HG02884 (cell line): ENCODE data around the gene EPB41L1.

Source experiments
- ATAC-seq: cut with Tn5 transposase; IDR thresholded peaks from one replicate; pipeline ENCODE4 v1.9.1; 2021; ENCODE audit warnings: mild to moderate bottlenecking, moderate library complexity; ENCODE audit not compliant: unreplicated experiment

Gene EPB41L1

GRCh38 chr20:36217226-36217625 lies 62.7 kb downstream of the EPB41L1 start:
- ATAC-seq, result no peak

- ATAC-seq, result no peak
These were observed 64.0 kb downstream of the EPB41L1 start for GRCh38 chr20:36218380-36219064.

GRCh38 chr20:36219671-36220220 lies 65.2 kb downstream of the EPB41L1 start:
- ATAC-seq, result no peak

DNA sequence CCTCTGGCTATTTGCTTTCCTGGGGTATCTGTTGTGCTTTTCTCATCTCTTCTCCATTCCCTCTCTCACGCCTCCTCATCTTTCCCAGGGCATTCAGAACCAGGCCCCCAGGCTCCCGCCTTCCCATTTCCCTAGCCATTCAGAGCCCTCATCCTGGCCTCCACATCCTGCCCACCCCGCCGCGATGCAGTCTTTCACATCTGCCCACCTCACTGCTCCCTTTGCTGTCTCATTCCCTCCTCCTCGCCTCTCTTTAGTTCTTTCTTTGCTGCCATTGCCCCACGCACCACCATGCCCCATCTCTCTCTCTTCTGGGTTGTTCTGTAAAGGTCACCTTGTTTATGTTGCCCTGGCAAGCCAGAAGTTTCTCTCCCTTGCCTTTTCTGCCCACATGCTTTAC lies 71.1 kb downstream of the EPB41L1 start:
- no peak for ATAC-seq

DNA sequence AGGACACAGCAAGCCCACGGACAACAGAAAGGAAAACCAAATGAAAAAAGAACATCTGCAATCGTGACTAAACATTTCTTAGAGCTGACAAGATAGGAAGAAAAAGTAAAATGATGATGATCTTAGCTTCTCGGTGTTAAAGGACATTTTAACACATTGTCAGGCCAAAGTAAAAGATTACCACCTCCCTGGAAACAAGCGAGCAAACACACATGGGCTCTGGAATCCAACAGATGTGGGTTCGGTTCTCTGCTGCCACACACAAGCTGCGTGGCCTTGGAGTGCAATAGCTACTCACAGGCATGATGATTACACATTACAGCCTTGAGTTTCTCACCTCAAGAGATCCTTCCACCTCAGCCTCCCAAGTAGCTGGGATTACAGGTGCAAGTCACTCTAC lies 74.2 kb downstream of the EPB41L1 start:
- no peak for ATAC-seq

DNA sequence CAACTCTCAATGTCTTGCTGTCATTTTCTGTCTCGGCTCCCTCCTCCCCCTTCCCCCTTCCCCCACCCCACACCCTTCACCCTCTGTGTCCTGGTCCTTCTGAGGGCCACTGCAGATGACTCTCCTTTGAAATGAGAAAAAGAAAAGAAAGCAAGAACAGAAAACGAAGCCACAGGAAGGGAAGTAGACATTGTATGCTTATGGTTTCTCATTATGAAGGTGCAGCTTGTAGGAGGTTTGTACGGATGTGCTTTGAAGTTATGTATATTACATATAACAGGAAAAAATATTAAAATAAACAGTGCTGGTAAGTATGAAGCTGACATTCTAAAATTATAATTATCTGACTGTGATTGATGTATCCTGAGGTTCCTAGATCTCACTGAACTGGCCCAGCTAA lies 75.5 kb downstream of the EPB41L1 start:
- no peak for ATAC-seq

DNA sequence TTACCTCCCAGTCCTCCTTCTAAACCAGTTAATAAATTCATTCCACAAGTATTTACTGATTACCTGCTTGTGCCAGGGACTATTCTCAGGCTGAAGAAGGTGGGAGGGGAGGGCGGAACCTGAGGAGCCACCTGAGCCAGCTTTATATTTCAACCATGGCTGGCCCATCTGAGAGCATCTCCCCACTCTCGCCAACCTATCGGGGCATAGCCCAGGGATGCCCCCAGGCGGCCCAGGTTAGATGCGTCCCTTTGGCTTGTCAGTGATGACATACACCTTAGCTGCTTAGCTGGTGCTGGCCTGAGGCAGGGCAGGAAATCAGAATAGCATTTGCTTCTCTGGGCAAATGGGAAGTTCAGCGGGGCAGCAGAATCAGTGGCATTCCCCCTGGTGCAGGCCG lies 76.8 kb downstream of the EPB41L1 start:
- ATAC-seq, result no peak

DNA sequence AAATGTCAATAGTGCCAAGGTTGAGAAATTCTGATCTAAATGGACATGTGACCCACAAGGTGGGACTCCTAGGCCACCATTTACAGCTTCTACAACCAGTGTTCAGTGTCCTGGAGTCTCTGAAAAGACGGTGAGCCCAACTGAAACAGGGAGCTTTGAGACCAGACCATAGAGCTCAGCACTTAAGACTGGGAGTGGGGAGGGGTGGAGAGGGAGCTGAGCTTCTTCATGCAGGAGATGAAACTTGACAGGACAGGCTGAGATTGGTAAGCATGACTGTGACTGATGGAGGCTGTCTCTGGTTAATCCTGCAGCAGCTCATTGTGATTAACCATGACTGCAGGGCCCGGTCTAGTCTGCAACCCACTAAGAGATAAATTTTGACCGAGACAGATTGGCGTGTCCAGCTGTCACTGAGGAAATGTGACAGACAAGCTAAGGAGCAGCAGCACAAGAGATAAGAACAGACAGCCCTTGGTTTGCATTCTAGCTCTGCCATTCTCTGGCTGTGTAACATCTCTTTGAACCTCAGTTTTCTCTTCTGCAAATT lies 80.3 kb downstream of the EPB41L1 start:
- ATAC-seq, result no peak

GRCh38 chr20:36235892-36236785 lies 81.6 kb downstream of the EPB41L1 start, which contains the start of gene AAR2:
Gene AAR2 (plus strand): TSS chr20:36236478. CDS start chr20:36239869, 3,391 bp downstream.
- no peak for ATAC-seq

- no peak for ATAC-seq
These were observed 82.2 kb downstream of the EPB41L1 start for GRCh38 chr20:36236786-36237121.

GRCh38 chr20:36237477-36237876 lies 82.9 kb downstream of the EPB41L1 start:
- ATAC-seq, result no peak

- ATAC-seq, result no peak
These were observed 83.6 kb downstream of the EPB41L1 start for GRCh38 chr20:36238153-36238552.

- ATAC-seq, result no peak
These were observed 84.2 kb downstream of the EPB41L1 start for GRCh38 chr20:36238760-36239159.

DNA sequence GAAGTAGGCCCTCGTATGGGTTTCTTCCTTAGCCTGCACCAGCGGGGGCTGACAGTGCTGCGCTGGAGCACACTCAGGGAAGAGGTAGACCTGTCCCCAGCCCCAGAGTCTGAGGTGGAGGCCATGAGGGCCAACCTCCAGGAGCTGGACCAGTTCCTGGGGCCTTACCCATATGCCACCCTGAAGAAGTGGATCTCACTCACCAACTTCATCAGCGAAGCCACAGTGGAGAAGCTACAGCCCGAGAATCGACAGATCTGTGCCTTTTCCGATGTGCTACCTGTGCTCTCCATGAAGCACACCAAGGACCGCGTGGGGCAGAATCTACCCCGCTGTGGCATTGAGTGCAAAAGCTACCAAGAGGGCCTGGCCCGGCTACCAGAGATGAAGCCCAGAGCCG lies 85.5 kb downstream of the EPB41L1 start:
- ATAC-seq, result no peak

DNA sequence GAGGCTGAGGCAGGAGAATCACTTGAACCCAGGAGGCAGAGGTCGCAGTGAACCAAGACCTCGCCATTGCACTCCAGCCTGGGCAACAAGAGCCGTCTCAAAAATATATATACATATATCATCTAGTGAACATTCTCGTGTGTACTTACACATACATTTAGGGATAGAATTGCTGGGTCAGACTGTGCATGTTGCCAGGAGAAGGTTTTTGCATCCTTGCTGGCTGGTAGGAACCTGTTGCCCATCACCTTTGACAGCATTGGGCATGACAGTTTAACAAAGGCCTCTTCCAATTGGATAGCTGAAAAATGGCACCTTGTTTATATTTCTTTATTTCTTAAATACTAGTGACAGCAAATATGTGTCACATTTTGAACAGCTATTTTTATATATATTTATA lies 87.1 kb downstream of the EPB41L1 start:
- ATAC-seq, result no peak

GRCh38 chr20:36243726-36244125 lies 89.2 kb downstream of the EPB41L1 start:
- no peak for ATAC-seq

DNA sequence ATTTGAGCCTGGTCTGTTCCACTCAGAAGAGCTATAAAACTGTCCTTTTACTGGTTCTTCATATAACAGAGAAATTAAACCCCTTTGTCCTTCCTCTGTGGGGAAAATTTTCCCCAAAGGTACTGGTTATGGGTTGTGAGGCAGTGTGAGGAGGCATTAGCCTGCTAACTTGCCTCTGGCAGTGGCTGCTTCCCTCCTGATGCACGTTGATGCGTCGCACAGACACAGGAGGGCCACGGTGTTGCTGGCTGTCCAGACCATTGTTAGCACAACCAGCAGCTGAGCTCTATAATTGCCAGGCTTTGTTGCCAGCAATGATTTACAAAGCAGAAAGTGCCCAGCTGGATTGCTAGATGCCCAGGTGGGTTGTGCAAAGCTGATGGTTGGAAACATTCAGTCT lies 91.9 kb downstream of the EPB41L1 start:
- ATAC-seq, result no peak

DNA sequence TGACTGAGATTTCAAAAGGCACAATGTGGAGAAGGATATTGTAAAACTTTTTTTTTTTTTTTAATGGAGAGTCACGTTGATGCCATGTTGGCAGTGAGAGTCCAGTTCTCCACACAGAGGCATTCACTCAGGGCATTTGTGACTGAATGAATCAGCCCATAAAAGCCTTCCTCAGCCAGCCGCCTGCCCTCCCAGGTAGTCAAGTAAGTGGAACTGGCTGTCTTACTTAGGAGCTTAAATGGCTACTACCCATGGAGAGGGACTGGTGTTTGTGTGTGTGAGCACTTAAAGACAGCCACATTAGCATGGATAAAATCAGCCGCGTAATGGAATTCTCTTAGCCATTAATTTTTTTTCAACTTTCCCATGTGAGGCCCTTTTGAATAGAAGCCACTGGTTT lies 94.3 kb downstream of the EPB41L1 start:
- no peak for ATAC-seq

- ATAC-seq, result no peak
These were observed 94.9 kb downstream of the EPB41L1 start for GRCh38 chr20:36249450-36249849.

DNA sequence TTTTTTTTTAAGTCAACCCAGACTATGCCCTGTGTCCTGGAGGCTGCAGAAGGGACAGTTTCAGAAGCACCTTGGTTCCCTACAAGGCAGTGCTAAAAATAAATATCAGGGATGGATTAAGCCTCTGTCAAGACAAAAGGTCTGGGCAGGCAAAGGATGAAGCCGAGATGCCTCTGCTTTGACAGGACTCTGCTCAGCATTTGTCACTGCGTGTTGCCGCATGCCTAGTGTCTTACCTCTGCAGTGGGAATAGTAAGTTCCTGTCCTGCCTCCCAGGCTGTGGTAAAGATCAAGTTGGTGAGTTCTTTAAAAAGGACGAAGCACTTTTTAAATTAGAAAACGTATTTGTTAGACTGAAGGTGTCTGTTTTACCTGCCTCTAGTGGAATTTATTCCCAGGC lies 96.9 kb downstream of the EPB41L1 start:
- ATAC-seq, result no peak

DNA sequence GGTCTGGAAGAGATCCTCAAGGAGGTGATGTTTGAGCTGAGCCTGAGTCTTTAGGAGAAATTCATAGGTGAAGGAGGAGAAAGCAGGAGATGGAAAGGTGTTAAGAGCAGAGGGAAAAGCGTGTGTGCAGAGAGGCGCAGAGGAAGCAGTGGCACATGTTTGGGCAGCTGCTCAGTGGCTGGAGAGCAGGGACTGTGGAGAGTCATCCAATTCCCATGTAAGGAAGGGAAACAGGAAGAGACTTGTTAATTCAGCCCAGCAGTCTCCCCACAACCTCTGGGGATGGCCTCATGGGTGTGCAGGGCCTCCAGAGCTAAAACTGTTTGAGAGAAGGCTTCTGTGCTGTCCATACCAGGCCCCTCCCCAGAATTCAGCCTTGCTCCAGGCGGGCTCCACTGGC lies 98.0 kb downstream of the EPB41L1 start:
- ATAC-seq, result no peak

DNA sequence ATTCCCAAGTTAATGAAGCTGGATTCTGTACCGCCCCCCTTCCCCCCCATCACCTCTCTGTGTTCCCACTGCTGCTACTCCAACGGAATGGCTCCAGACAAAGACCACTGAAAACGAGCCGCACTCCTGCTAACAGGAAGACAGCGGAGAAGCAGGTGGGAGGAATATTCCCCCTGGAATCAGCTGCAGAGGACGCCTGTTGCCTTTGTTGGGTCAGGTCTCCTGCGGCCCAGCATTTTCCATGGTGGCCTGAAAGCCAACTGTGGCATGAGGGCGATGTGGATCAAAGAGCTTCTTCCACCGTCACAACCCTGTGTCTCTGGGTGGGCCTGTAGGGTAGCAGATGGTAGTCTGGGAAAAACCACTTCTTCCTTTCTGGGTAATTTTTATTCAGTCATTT lies 98.5 kb downstream of the EPB41L1 start:
- ATAC-seq, result no peak
